NCI-H2227 (cell line): Measurements from ENCODE around the gene SNX8.
A peak's percentile ranks its signal among the peaks of the same experiment; 100 is the strongest.

ENCODE experiments used
- DNase-seq: peaks from one replicate; lab custom pipeline; 2025; ENCODE audit not compliant: unreplicated experiment; lab: John Stamatoyannopoulos, UW

The SNX8 gene

GRCh38 chr7:2247141-2247995 is 66.9 kb downstream of the SNX8 start:
- DNase-seq: no peak

- no peak for DNase-seq
Observed at GRCh38 chr7:2245883-2246675, 68.2 kb downstream of the SNX8 start.

GRCh38 chr7:2244404-2244995 is 69.7 kb downstream of the SNX8 start:
- no peak for DNase-seq

GRCh38 chr7:2243458-2243857 is 70.8 kb downstream of the SNX8 start:
- DNase-seq: no peak

GRCh38 chr7:2242541-2243429 is 71.5 kb downstream of the SNX8 start:
- peak; percentile 36 for DNase-seq

GRCh38 chr7:2241580-2242540 is 72.4 kb downstream of the SNX8 start, which contains the start of the genes MRM2 and NUDT1:
Gene MRM2, minus strand, starts transcription at chr7:2242205. Its CDS starts 36 bp downstream, at chr7:2242169.
Gene NUDT1, plus strand, starts transcription at chr7:2242226. Its CDS starts 2,349 bp downstream, at chr7:2244575.
- peak; percentile 89 for DNase-seq

GRCh38 chr7:2239242-2239641 is 75.0 kb downstream of the SNX8 start:
- DNase-seq: no peak

GRCh38 chr7:2237109-2237602 is 77.1 kb downstream of the SNX8 start:
- DNase-seq: no peak

GRCh38 chr7:2233926-2234325 is 80.3 kb downstream of the SNX8 start:
- no peak for DNase-seq

- DNase-seq: peak; percentile 91
Observed at GRCh38 chr7:2232766-2233520, 81.3 kb downstream of the SNX8 start, which contains the start of gene MAD1L1. Gene MAD1L1, minus strand, starts transcription at chr7:2232945. Its CDS starts 2,812 bp downstream, at chr7:2230133.

GRCh38 chr7:2231992-2232765 is 82.1 kb downstream of the SNX8 start:
- peak; percentile 27 for DNase-seq

- no peak for DNase-seq
Observed at GRCh38 chr7:2230882-2231281, 83.4 kb downstream of the SNX8 start.

- DNase-seq: no peak
Observed at GRCh38 chr7:2230226-2230625, 84.0 kb downstream of the SNX8 start.

GRCh38 chr7:2229467-2229866 is 84.8 kb downstream of the SNX8 start:
- DNase-seq: no peak

GRCh38 chr7:2228921-2229320 is 85.3 kb downstream of the SNX8 start:
- no peak for DNase-seq

- DNase-seq: no peak
Observed at GRCh38 chr7:2227699-2228098, 86.5 kb downstream of the SNX8 start.

GRCh38 chr7:2225830-2226229 is 88.4 kb downstream of the SNX8 start:
- no peak for DNase-seq

GRCh38 chr7:2225336-2225735 is 88.9 kb downstream of the SNX8 start:
- DNase-seq: no peak
